Measurements from ENCODE around the gene DHRS3.

Gene DHRS3

DNA sequence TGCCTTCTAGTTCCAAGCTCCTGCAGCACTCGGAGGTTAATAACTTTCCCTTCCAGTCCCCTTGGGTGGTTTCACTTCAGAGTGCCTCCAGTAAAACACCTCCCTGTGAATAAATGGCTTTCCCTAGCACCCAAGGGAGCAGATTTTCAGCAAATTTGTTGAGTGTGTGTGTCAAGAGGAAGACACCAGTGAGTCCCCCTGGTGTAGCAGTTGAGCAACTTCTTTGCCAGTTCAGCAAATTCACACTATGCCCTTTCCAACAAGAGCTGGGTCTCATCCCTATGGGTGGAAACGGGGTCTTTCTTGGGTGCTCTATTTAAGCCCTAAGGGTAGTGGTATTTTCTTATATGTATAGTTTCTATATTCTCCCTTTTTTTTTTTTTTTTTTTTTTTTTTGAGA, 25.1 kb upstream of the DHRS3 start:
- H3K9me3 ChIP-seq (ENCODE audit: insufficient read depth, low read length) = peaks cover 19% of the 10 kb centered on the region; the same call in 1 of the 2 replicates
- H4K20me1 ChIP-seq (ENCODE audit: low read depth, low read length) = no peaks in the 10 kb centered on the region
- H3K27ac ChIP-seq (ENCODE audit: low read depth, low read length) = no peak overlapping the region
- H2AFZ ChIP-seq (ENCODE audit: low read depth, low read length, severe bottlenecking) = no peak overlapping the region
- no peaks in the 10 kb centered on the region for H3K36me3 ChIP-seq (ENCODE audit: low read length)
- no peak overlapping the region for H3K4me2 ChIP-seq (ENCODE audit: low read depth, low read length, poor library complexity, severe bottlenecking)
- no peaks in the 10 kb centered on the region for H3F3A ChIP-seq (ENCODE audit: insufficient read depth)
- H3K79me2 ChIP-seq (ENCODE audit: insufficient read depth, low read length) = no peaks in the 10 kb centered on the region
- TF ChIP-seq, protein P1, sequence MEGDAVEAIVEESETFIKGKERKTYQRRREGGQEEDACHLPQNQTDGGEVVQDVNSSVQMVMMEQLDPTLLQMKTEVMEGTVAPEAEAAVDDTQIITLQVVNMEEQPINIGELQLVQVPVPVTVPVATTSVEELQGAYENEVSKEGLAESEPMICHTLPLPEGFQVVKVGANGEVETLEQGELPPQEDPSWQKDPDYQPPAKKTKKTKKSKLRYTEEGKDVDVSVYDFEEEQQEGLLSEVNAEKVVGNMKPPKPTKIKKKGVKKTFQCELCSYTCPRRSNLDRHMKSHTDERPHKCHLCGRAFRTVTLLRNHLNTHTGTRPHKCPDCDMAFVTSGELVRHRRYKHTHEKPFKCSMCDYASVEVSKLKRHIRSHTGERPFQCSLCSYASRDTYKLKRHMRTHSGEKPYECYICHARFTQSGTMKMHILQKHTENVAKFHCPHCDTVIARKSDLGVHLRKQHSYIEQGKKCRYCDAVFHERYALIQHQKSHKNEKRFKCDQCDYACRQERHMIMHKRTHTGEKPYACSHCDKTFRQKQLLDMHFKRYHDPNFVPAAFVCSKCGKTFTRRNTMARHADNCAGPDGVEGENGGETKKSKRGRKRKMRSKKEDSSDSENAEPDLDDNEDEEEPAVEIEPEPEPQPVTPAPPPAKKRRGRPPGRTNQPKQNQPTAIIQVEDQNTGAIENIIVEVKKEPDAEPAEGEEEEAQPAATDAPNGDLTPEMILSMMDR (IDR thresholded peaks at IDR 0.05; ENCODE audit: insufficient read depth, low read length, poor library complexity, severe bottlenecking) = no peak
- no peak for TF ChIP-seq EZH2phosphoT487 (conservative IDR thresholded peaks at IDR 0.05; ENCODE audit: low read length)
- no peak overlapping the region for H3K9ac ChIP-seq (ENCODE audit: low read length)
- no peaks in the 10 kb centered on the region for H3K9me2 ChIP-seq (replicated peaks; ENCODE audit: insufficient read depth, low read length)
- H3K27me3 ChIP-seq (ENCODE audit: low read length) = no peaks in the 10 kb centered on the region
- H3K4me3 ChIP-seq (ENCODE audit: insufficient read depth, low read length, poor library complexity, severe bottlenecking) = no peak overlapping the region

DNA sequence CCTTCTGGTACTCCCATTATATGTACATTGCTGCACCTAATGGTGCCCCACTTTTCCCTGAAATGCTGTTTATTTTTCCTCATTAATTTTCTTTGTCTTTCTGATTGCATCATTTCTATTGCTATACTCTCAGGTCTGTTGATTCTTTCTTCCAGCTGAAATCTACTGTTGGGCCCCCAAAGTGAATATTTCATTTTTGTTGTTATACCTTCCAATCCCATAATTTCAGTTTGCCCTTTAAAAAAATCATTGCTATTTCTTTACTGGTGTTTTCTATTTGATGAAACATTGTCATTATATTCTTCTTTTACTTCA, 22.9 kb upstream of the DHRS3 start:
- peaks cover 19% of the 10 kb centered on the region; the same call in 1 of the 2 replicates for H3K9me3 ChIP-seq (ENCODE audit: insufficient read depth, low read length)
- H3K9me2 ChIP-seq (replicated peaks; ENCODE audit: insufficient read depth, low read length) = no peaks in the 10 kb centered on the region
- no peak overlapping the region for H3K27ac ChIP-seq (ENCODE audit: low read depth, low read length)
- no peaks in the 10 kb centered on the region for H3K36me3 ChIP-seq (ENCODE audit: low read length)
- no peak overlapping the region for H2AFZ ChIP-seq (ENCODE audit: low read depth, low read length, severe bottlenecking)
- no peak overlapping the region for H3K9ac ChIP-seq (ENCODE audit: low read length)
- TF ChIP-seq EZH2phosphoT487 (conservative IDR thresholded peaks at IDR 0.05; ENCODE audit: low read length) = no peak
- TF ChIP-seq, protein P1 (IDR thresholded peaks at IDR 0.05; ENCODE audit: insufficient read depth, low read length, poor library complexity, severe bottlenecking) = no peak
- H4K20me1 ChIP-seq (ENCODE audit: low read depth, low read length) = no peaks in the 10 kb centered on the region
- H3K4me3 ChIP-seq (ENCODE audit: insufficient read depth, low read length, poor library complexity, severe bottlenecking) = no peak overlapping the region
- H3K4me2 ChIP-seq (ENCODE audit: low read depth, low read length, poor library complexity, severe bottlenecking) = no peak overlapping the region
- no peaks in the 10 kb centered on the region for H3K27me3 ChIP-seq (ENCODE audit: low read length)
- no peaks in the 10 kb centered on the region for H3F3A ChIP-seq (ENCODE audit: insufficient read depth)
- no peaks in the 10 kb centered on the region for H3K79me2 ChIP-seq (ENCODE audit: insufficient read depth, low read length)

DNA sequence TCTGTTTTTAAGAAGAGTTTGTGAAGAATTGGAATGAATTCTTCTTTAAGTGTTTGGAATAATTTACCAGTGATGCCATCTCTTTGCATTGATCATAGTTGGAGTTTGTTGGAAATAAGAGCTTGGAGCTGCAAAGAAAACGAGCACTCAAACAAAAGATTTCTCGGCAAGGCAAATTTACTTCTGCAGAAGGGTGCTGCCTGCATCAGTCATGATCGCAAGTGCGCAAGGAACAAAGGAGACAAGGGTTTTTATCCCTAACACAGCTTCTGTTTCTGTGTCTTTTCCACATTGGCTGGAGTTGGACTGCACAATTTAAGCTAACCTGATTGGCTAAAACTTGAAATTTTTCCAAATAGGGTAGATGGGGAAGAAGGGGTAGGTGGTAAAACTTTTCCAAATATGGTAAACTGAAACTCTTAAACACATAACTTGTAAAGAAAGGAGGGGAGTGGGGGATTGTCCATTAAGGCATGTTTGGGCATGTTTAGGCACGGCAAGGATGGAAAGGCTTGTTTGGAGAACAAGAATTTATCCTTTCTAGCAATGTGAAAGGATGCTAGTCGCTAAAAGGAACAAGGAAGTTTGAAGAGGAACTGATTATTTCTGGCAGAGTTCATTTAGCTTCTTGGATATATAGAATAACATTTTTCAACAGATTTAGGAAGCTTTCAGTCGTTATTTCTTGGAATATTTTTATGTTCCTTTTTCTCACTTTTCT, 22.4 kb upstream of the DHRS3 start:
- Histone ChIP-seq H3K36me3 (ENCODE audit: low read length) (no peaks in the 10 kb centered on the region), H3K27me3 (ENCODE audit: low read length) (no peaks in the 10 kb centered on the region), H2AFZ (ENCODE audit: low read depth, low read length, severe bottlenecking) (no peak overlapping the region), H3K9me2 (replicated peaks; ENCODE audit: insufficient read depth, low read length) (no peaks in the 10 kb centered on the region), H3K9ac (ENCODE audit: low read length) (no peak overlapping the region), H3K27ac (ENCODE audit: low read depth, low read length) (no peak overlapping the region), H4K20me1 (ENCODE audit: low read depth, low read length) (no peaks in the 10 kb centered on the region), H3K9me3 (ENCODE audit: insufficient read depth, low read length) (peaks cover 19% of the 10 kb centered on the region; the same call in 1 of the 2 replicates), H3F3A (ENCODE audit: insufficient read depth) (no peaks in the 10 kb centered on the region), H3K4me3 (ENCODE audit: insufficient read depth, low read length, poor library complexity, severe bottlenecking) (no peak overlapping the region), H3K4me2 (ENCODE audit: low read depth, low read length, poor library complexity, severe bottlenecking) (no peak overlapping the region), H3K79me2 (ENCODE audit: insufficient read depth, low read length) (no peaks in the 10 kb centered on the region)
- TF ChIP-seq, protein P1 (IDR thresholded peaks at IDR 0.05; ENCODE audit: insufficient read depth, low read length, poor library complexity, severe bottlenecking) = no peak
- no peak for TF ChIP-seq EZH2phosphoT487 (conservative IDR thresholded peaks at IDR 0.05; ENCODE audit: low read length)
